ENCODE results near the gene POLR2A. TPM values are rescaled to one million over a fixed set of nuclear protein-coding genes. Genes with fewer than 3 reads are reported as not detected.
A peak's percentile ranks its signal among the peaks of the same experiment; 100 is the strongest.

Gene POLR2A
- total and polyA plus RNA-seq, 10 of the 15 experiments (the other 5 are each of a cell fraction or from before 2014, with no cell fraction given): 1.7 to 121 (median 33.4) TPM

GRCh38 chr17:7435676-7436555 is 48.2 kb upstream of the POLR2A start (continued):
- TF ChIP-seq ETV6 (conservative IDR thresholded peaks at IDR 0.05 in 1 of 2, IDR thresholded peaks at IDR 0.05 in 1 of 2; ENCODE audit: borderline replicate concordance in 1 of 2, low read depth in 1 of 2): no peak
- no peak for TF ChIP-seq SIN3A (IDR thresholded peaks at IDR 0.05; ENCODE audit: low read depth, low read length)

GRCh38 chr17:7436556-7437368 is 47.4 kb upstream of the POLR2A start:
- BruUV-seq (replicated peaks): no TSS peak
- FAIRE-seq (no peak), ATAC-seq (peak; percentile 79), DNase-seq (ENCODE audit: low read depth, low spot score) (no peak)
- POLR2A ChIA-PET: interaction anchor here (0.6 to 8.2 kb wide), 13 partner anchors 9 to 250 kb away, joined by 3 to 63 read pairs (median 8); partner anchors contain the start of genes CHRNB1, POLR2A, TMEM256 and TP53
- H3K9me3 ChIP-seq (replicated peaks; ENCODE audit: control insufficient read depth, insufficient read depth, low read length): no peaks in the 10 kb centered on the region
- no peaks in the 10 kb centered on the region for H4K20me1 ChIP-seq (ENCODE audit: control insufficient read depth, insufficient read depth)
- WGBS (ENCODE audit: insufficient coverage, insufficient replicate concordance, low lambda C conversion rate, missing lambda C conversion rate): 29% methylated on average over 86 of the region's 92 CpGs
- intact Hi-C loops (cut with micrococcal nuclease; ENCODE audit: unreplicated experiment) (loop anchor here (5.0 to 10.0 kb wide), 4 partner anchors 34 to 392 kb away; partner anchors contain the start of genes KCTD11, SENP3, SLC16A11 and TMEM256), in situ Hi-C loops (cut with MboI) (no loop called here)
- peak overlapping the region; percentile 64 for H3K9ac ChIP-seq (ENCODE audit: control insufficient read depth, insufficient read depth, low read length)
- peak overlapping the region; percentile 78 for H3K4me3 ChIP-seq
- H3K79me2 ChIP-seq (ENCODE audit: control insufficient read depth, insufficient read depth, low read length): peaks cover 6% of the 10 kb centered on the region
- no peaks in the 10 kb centered on the region for H3K36me3 ChIP-seq (ENCODE audit: control insufficient read depth in 2 of 2, insufficient read depth in 2 of 2, low read length in 1 of 2)
- SMC1A ChIA-PET (ENCODE audit: uncharacterized antibody, unreplicated experiment): interaction anchor here (0.6 to 3.4 kb wide), 10 partner anchors 39 to 298 kb away, joined by 3 to 35 read pairs (median 5); partner anchors contain the start of genes NEURL4, TNFSF13, TP53 and WRAP53
- peak overlapping the region; percentile 85 for H3K4me2 ChIP-seq (ENCODE audit: control insufficient read depth, insufficient read depth)
- H3K27me3 ChIP-seq (replicated peaks in 1 of 2; ENCODE audit: control insufficient read depth in 2 of 2, insufficient read depth in 2 of 2, low read length in 1 of 2): peaks cover 0 to 4% of the 10 kb centered on the region in 2 experiments; a peak in 2 of 4 replicates
- RAD21 ChIA-PET (ENCODE audit: unreplicated experiment): interaction anchor here (0.6 to 3.0 kb wide), 16 partner anchors 33 to 251 kb away, joined by 3 to 21 read pairs (median 5); partner anchors contain the start of genes CD68, FXR2, MPDU1 and POLR2A
- H3K4me1 ChIP-seq (ENCODE audit: control insufficient read depth, insufficient read depth, low read length): peaks cover 29% of the 10 kb centered on the region
- CTCF ChIA-PET: interaction anchor here (0.6 to 3.4 kb wide), 26 partner anchors 9 to 973 kb away, joined by 3 to 58 read pairs (median 4); partner anchors contain the start of genes ACAP1, CD68, CHRNB1 and FXR2
- H2AFZ ChIP-seq (ENCODE audit: control insufficient read depth, low read depth, low read length): peak overlapping the region; percentile 10
- H3K27ac ChIP-seq (ENCODE audit: control insufficient read depth, insufficient read depth): no peak overlapping the region
- TF ChIP-seq SRF (IDR thresholded peaks at IDR 0.05; ENCODE audit: low read depth in 2 of 2, low read length in 2 of 2): no peak
- TF ChIP-seq GABPA (IDR thresholded peaks at IDR 0.05; ENCODE audit: low read depth): no peak
- no peak for TF ChIP-seq MTA3 (IDR thresholded peaks at IDR 0.05; ENCODE audit: borderline replicate concordance, low read length)
- TF ChIP-seq POLR2A (IDR thresholded peaks at IDR 0.05; ENCODE audit: low read depth, low read length): no peak; the same call in 1 of the 2 replicates
- no peak for TF ChIP-seq IRF3 (IDR thresholded peaks at IDR 0.05)
- TF ChIP-seq PAX5 (IDR thresholded peaks at IDR 0.05; ENCODE audit: borderline replicate concordance, low read depth, low read length): no peak
- TF ChIP-seq JUNB (IDR thresholded peaks at IDR 0.05): no peak
- no peak for TF ChIP-seq YBX1 (IDR thresholded peaks at IDR 0.05)
- no peak for TF ChIP-seq ATF3 (IDR thresholded peaks at IDR 0.05; ENCODE audit: borderline replicate concordance, extremely low read depth, low read depth, low read length)
- no peak for TF ChIP-seq HDAC2 (IDR thresholded peaks at IDR 0.05)
- peak; percentile 91 for TF ChIP-seq CREB1 (IDR thresholded peaks at IDR 0.05; ENCODE audit: low read depth)
- TF ChIP-seq ZBTB4 (CRISPR knock-in tag; IDR thresholded peaks at IDR 0.05): no peak
- no peak for TF ChIP-seq JUND (IDR thresholded peaks at IDR 0.05; ENCODE audit: low read depth, low read length)

Measured in GM12878 (cell line).